Measurements from ENCODE around the gene OTUB1.

Gene OTUB1

DNA sequence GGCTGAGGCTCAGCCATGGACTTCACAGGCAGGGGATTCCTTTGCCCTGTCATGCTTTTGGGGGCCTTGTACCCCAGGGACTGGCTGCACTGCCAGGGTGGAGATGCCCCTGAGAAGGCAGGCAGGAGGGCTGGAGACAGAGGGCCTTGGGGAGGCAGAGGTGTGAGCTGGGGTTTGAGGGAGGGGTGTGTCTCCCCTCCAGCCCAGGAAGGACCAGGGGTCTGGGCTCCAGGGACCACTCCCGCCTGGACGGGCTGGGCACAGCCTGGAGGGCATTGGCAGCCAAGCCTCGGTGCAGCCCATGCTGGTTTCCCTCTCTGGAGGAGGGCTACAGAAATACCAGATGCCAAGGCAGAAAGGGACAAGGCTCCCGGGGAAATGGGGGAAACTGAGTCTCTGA lies 19.5 kb downstream of the OTUB1 start:
- no peak for DNase-seq (ENCODE audit: low spot score)

DNA sequence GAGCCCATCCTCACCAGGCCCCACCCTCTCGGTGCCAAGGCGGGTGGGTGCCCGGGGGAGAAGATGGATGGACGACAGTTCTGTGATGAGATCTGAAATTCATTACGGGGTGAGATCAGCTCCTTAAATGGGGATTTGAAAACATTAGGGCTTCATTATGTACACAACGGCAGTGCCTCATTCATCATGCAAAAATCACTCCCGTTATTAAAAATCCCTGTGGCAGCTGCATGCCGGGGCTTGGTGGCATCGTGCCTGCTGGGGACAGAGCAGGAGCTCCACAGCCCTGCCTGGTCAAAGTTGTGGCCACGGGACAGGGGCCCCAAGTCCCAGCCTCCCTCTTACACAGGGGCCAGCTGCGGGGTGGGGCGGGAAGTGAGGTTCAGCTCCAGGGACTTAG lies 20.2 kb downstream of the OTUB1 start:
- DNase-seq (ENCODE audit: low spot score) = no peak

DNA sequence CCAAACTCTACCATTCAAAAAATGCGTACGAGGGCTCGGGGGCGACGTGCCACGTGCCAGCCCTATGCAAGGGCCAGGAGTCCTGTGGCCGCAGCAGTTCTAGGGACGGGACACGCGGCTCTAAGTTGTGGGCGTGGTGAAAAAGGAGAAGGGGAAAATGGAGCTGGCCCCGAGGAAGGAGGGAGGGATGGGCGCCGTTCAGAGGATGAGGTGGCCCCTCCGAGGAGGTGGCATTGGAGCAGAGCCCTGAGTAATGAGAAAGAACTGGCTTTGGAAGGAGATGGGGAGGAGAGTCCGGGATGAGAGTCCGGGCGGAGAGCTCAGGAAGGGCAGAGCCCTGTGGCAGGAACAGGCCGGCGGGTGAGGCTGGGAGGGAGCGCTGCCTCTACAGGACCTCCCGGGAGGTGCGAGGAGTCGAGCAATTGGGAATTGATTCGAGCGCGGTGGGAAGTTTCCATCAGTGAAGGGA lies 21.0 kb downstream of the OTUB1 start:
- DNase-seq (ENCODE audit: low spot score) = no peak

DNA sequence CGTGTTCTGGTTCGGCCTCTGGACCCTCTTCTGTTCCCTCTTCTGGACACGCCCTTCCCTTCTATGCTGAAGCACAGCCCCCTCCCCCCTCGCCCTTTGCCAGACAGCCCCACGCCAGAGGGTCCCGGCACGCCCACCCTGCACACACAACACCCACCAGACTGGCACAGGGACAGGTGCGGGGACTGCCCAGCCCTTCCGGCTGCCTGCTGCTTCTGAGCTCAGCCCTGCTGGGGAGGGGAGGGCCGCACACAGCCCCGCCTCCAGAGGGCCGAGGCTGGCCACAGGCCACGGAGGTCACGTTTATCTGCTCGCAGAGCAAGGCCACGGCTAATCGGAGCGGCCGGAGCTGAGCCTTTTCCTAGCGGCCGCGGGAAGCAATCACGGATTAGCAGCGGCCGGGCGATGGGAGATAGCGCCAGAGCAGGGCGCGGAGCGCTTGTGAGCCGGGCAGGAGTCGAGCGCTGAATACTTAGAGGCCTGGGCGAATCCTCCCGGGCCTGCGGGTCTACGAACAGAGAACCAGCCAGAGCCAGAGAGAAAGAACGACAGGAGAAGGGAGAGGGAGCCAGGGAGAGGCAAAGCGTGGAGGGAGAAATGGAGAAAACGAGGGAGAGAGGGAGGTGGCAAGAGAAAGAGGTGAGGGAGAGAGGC lies 21.5 kb downstream of the OTUB1 start:
- peak; percentile 50 for DNase-seq (ENCODE audit: low spot score)

DNA sequence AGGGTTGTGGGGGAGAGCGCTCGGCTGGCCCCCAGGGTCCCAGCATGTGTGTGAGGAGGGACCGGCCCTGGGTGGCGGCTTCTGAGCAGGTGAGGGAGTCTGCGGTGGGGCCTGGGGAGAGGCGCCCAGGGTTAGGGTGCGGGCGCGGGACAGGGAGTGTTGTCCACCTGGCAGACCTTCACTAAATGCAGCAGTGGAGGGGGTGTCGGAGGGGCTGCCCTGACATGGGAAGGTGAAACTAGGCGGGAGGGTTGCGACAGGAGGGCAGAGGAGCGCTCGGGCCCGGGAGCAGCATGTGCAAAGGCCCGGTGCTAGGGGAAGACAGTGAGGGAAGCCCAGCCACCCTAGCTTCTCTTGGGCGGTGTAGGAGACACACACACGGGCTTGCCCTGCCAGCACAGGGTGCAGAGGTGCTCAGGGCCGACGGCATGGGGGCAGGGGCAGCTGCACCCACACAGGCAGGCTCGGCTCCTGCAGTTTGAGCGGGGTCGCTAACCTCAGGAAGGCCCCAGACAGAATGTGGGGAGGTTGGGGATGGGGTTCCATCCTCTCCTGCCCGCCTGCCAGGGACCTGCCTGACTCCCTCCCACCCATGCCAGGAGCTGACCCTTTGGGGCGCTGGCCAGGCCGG lies 22.2 kb downstream of the OTUB1 start:
- DNase-seq (ENCODE audit: low spot score) = no peak

DNA sequence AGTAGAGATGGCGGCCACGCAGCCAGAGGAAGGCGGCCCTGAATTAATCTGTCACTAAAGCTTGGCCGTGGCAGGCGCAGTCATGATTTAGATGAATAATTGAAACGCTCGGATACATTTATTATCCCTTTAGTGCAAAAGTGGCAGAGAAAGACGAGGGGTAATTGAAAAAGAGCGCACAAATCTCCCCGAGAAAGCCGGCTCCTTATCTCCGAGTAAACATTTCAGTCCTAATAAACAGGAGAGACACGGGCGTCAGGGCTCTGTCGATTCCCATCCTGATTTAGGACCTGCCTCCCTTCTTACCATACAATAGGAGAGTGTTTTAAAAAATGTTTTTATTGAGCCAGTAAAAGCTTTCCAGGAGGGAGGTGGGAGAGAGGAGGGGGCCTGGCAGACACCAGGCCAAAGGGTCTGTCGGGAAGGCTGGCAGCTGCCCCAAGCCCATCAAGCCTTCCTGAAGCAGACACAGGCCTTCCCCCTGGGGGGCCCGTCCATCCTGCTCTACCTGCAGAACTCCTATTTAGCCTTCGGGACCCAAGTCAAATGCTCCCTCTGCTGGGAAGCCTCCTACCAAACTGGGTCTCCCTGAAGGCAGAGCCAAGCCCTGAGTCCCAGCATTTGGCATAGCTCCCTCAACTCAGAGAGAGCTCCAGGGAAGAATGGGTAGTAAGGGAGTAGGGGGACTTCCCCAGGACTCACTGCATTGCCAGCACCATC lies 22.8 kb downstream of the OTUB1 start:
- no peak for DNase-seq (ENCODE audit: low spot score)

DNA sequence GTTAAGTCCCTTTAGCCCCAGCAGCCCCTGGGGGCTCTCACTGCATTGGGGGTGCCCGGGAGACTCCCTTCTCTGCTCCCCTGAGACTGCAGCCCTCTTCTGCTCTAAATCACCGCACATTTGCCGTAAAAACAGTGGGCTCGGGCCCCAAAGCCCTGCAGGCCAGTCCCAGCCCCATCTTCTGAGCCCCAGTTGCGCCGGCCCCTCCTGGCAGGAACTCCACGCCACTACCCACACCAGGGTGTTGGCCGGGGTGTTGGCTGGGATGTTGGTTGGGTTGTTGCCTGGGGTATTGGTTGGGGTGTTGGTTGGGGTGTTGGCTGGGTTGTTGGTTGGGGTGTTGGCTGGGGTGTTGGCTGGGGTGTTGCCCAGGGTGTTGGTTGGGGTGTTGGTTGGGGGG lies 23.5 kb downstream of the OTUB1 start:
- no peak for DNase-seq (ENCODE audit: low spot score)

DNA sequence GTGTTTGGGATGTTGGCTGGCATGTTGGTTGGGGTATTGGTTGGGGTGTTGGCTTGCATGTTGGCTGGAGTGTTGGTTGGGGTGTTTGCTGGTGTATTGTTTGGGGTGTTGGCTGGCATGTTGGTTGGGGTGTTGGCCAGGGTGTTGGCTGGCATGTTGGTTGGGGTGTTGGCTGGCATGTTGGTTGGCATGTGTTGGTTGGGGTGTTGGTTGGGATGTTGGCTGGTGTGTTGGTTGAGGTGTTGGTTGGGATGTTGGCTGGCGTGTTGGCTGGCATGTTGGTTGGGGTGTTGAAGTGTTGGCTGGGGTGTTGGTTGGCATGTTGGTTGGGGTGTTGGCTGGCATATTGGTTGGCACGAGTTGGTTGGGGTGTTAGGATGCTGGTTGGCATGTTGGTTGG lies 24.5 kb downstream of the OTUB1 start:
- no peak for DNase-seq (ENCODE audit: low spot score)

DNA sequence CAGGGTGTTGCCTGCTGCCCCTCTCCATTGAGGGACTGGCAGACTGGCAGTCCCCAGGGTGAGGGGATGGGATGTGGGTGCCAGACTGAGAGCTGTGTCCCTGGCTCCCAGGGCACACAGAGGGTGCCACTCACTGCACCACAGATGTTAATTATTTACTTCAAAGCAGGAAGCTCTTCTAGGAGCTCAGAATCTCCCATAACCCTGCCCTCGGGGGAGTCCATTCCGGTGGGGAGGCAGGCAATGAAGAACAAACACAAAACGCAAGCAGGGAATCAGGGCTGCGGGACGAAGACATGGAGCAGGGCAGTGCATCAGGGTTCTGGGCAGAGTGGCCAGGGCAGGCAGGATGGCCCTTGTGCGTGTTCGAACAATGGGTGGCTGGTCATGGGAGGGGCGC lies 25.1 kb downstream of the OTUB1 start:
- DNase-seq (ENCODE audit: low spot score) = no peak

DNA sequence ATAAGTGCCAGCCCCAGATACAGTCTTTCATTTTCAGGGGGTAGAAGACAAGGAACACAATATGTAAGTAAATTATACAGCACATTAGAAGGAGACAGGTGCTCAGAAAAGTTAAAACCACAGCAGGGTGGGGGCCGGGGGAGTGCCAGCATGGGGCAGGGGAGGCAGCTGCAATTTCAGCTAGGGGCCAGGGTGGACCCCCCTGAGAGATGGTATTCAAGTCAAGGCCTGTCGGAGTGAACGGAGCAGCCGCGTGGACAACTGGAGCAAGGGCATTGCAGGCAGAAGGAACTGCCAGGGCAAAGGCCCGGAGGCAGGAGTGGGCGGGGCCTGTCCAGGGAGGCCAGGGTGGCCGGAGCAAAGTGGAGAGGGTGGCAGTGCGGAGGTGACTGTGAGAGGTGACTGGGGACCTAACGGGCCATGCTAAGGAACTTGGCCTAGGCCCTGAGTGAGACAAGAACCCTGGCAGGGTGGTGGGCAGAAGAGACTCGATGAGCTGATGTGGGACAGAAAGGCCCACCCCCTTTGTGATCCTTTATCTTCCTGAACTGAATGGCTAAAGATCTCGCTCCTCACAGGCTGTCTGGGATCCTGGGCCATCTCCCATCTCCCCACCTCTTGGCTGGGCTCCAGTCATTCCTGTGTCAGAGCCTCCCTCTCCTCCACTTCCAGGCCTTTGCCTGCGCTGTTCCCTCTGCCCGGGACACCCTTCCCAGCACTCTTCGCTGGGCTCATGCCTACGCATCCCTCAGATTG lies 27.1 kb downstream of the OTUB1 start:
- no peak for DNase-seq (ENCODE audit: low spot score)

DNA sequence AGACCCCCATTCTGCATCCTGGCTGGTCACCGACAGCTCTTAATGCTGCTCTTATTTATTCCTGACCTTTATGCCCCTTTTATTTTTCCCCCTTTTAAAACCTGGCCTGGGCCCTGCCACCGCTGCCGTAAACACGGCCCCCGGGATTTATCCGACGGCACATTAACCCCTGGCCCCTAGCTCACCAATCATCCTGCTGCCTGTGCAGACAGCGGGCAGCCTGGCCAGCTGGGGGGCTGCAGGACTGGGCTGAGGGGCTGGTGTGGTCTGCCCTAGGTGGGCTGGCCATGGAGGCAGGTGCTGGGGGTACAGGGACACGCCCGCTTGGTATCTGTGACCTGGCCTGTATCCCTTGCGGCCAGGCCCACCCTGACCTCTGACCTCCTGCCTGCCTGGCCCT lies 28.1 kb downstream of the OTUB1 start:
- no peak for DNase-seq (ENCODE audit: low spot score)

DNA sequence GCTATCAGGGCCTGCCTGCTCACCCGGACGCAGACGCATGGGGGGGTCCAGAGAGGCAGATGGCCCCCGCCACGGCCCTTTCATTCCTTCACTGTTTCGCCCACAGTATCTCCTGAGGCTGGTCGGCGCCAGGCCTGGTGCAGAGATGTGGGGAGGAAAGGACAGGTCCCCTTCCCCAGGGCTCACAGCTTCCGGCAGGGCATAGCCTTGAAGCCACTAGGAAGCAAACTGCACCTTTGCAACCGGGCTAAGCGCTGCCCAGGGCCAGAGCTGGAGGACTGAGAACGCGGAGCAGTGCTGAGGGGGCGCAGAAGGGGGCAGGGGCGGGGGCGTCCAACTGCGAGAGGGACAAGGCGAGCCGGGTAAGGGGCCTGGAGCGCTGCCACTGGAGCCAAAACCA lies 29.3 kb downstream of the OTUB1 start:
- no peak for DNase-seq (ENCODE audit: low spot score)

DNA sequence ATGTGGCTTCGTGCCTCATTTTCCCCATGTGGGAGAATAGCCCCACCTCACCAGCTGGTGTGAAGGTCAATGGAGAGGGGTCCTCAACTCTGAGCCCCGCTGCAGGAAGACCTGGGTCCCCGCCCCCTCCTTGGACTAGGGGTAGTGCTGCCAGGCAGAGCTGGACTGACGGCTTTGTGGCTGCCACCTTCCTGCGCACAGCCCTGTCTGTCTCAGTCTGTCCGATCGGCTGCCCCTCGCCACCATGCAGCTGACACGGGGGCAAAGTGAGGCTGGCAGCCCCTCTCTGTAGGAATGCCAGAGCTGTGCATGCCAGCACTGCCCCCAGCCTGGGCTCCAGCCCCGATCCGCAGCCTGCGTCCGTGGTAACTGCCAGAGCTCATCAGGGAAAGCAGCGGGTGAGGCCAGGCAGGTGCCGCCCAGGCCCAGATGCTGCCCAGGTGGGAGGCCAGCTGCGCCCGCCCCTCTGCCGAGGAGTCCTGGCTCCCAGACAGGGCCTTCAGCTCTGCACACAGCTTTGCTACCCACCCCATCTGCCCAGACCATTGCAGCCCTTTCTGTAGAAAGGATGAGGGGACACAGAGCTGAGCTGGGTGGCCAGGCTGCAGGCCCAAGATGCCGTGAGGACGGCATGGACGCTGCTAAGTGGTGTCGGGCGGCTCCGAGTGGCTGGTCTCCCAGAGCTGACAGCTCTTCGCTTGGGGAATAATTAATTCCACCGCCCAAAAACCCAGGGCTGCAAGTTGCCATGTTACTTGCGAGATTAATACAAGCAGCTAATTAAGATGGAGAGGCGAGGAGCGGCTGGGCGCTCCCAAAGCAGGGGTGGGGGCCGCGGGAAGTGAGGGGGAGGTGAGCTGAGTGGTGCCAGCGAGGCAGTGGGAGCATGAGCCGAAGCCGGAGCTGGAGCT lies 30.0 kb downstream of the OTUB1 start:
- DNase-seq (ENCODE audit: low spot score) = no peak

DNA sequence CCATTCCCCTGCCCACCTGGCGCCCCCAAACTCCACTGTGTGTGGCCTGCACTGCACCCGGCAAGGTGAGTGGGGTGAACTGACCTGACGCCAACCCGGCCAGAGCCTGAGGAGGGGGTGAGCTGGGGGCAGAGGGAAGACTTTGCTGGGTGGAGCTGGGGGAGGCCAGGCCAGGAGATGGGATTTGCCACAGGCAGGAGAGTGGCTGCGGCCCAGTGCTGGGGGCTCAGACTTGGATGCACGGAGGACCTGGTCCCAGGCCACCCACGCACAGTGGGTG lies 31.6 kb downstream of the OTUB1 start:
- DNase-seq (ENCODE audit: low spot score) = no peak

DNA sequence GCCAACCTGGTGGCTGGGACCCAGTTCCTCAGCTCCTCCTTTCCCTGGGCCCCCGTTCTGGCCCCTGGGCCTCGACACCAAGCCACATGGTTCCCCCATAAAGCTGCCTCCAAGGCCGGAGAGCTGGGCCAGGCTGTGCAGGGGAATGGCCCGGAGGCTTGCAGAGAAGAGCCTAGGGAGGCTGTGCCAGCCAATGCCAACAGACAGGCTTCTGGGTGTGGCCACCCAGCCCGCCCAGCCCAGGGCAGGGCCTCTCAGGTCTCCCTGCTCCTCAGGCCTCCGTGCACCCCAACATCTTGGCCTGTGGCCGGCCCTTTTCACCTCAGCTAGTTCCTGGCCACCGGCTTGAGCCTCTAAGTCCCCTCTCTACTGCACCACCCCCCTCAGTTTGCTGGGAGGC lies 32.1 kb downstream of the OTUB1 start:
- DNase-seq (ENCODE audit: low spot score) = no peak

DNA sequence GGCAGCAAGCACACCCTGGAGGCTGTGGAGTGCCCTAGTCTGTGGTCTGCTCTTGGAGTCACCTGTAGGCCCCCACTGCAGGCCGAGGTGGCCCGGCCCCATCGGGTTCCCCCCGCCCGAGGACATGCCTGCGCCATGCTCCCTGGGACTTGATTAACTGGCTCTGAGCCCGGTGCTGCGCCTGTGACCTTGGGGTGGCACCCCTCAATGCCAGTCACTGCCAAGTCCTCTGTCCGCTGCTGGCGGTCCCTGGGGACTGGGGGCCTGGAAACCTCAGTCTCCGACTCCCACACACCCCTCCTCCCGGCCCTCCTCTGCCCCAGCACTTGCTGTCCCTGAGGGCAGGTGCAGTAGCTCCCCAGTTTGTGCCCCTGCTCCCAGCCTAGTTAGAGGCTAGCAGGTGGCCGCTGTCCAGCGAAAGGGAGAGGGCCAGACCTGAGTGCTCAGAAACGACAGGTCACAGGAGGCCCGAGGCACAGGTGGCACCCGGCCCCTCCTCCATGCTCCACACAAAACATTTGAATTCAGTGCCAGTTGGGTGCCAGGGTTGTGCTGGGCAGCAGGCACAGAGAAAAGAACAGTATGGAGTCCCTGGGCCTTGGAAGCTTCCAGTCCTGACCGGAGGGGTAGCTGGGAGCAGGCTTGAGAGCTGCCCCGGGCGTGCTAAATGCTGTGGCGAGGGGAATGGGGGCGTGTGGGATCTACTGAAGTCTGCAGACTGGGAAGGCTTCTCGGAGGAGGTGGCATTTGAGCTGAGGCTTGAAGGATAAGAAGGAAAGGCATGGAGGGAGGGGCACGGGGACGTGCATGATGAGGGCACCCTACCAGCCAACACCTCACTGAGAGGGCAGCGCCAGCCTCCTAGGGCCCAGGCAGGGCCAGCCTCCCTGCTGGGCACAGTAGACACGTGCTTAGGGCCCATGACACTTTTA lies 33.1 kb downstream of the OTUB1 start:
- no peak for DNase-seq (ENCODE audit: low spot score)

DNA sequence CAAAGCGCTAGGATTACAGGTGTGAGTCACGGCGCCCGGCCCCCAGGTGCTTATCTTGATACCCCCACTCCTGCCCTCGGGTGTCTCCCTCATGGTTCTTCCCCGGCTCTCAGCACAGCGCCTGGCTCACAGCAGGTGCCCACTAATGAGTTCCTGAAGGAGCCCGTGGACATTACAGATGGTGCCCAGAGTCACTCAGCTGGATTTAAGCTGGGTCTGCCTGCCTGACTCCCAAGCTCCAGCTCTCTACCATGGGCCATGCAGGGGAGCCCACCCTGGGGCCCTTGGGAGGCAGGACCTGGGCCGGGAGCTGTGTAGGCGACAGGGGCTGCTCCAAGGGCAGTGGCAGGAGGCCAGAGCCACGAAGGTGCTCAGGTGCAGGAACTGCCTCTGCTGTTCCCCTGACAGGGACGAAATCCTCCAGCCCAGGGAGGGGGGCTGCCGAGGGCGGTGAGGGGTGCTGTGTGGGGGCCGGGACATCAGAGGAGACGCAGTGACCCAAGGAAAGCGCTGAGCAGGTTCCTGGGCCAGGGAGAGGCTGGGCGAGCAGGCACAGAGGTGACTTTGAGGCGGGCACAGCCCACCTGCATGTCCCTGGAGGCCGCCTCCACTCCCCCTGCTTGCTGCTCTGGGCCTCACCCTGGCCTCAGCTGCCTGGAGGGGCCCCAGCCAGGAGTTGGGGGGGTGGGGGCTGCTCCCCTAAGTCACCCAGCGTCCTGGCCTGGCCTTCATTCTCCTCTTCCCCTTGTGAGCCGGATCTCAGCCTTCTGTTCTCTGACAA lies 34.9 kb downstream of the OTUB1 start:
- no peak for DNase-seq (ENCODE audit: low spot score)

DNA sequence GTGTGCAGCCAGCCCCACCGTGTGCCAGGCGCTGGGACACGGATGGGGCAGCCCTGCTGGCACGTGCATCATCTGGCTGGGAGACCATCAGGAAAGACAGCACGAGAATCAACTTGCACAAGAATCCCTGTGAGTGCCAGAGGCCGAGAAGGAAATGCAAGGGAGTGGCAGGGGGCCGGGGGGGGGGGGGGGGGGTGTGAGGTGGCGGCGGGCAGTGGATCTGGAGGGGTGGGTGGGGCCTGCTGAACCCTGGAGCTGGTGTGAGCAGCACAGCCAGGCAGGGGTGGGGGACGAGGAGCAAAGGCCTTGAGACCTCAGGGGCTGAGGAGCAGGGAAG lies 35.5 kb downstream of the OTUB1 start:
- DNase-seq (ENCODE audit: low spot score) = peak; percentile 53

DNA sequence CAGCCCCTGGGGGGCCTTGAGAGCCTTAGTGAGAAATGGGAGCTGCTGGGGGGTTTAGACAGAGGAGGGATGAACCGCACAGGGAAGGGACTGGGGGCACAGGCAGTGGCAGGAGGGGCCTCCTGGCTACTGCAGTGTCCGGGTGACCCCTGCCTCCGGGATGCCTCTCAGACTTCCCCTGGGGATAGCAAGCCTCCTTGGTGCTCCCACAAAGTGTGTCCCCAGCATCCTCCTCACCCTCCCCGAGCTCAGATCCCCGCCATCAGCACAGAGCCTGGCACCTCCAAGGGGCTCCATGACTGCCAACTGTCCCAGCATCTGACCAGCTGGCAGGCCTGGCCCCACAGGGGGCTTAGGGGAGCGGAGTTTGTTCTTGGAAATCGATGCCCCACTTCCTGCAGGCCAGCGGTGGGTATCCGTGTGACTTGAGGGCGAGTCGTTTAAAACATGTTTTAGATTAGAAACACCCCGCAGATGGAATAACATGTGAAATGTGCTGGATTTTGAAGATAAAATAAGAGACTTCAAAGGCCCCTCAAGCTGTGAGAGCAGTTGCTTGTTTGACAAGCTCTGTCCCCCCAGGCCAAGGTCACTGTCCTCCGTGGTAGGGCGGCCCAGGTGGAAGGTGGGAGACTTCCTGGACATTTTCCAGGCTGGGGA lies 36.0 kb downstream of the OTUB1 start:
- DNase-seq (ENCODE audit: low spot score) = no peak
